C4-2B (cell line): ENCODE results near the gene SHROOM1.

ENCODE experiments used
- ZFX ChIP-seq: fragments of 450-650 bp; IDR thresholded peaks from 2 replicates; pipeline ENCODE4 v1.6.1; 2017
- TF ChIP-seq, protein P1 (sequence below): fragments of 450-650 bp; conservative IDR thresholded peaks from 2 replicates; pipeline ENCODE4 v1.5.1; 2017; ENCODE audit warnings: mild to moderate bottlenecking

DNA sequence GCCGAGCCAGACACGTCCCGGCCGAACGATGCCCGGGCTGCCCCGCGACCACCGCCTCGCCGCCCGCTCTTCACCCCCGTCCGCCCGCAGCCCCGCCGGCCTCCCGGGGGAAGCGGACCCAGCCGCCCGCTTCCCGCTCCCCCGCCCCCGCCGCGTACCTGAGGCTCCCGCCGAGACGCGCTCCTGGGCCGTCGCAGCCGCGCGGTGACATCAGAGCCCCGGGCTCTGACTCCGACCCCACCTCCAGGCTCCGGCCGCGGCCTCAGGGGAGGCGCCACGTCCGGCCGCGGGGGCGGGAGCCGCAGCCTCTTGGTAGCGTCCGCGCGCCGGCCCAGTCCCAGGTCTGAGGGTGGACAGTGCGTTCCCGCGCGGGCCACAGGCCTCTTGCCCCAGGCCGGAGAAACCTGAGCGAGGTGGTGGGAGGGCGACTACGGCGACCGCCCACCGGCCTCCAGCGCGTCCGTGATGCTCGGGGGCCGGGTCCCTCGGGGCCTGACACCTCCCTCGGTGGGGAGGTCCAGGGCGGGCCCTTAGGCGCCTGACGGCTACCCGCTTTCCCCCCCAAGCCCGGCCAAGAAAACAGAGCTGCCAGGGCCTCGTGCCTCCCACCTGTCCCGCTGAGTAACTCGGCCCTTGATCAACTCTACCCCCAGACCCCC lies at the start of gene SHROOM1:
- TF ChIP-seq, protein P1, sequence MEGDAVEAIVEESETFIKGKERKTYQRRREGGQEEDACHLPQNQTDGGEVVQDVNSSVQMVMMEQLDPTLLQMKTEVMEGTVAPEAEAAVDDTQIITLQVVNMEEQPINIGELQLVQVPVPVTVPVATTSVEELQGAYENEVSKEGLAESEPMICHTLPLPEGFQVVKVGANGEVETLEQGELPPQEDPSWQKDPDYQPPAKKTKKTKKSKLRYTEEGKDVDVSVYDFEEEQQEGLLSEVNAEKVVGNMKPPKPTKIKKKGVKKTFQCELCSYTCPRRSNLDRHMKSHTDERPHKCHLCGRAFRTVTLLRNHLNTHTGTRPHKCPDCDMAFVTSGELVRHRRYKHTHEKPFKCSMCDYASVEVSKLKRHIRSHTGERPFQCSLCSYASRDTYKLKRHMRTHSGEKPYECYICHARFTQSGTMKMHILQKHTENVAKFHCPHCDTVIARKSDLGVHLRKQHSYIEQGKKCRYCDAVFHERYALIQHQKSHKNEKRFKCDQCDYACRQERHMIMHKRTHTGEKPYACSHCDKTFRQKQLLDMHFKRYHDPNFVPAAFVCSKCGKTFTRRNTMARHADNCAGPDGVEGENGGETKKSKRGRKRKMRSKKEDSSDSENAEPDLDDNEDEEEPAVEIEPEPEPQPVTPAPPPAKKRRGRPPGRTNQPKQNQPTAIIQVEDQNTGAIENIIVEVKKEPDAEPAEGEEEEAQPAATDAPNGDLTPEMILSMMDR = no peak
- peak; percentile 87 for TF ChIP-seq ZFX
